PC-3 (cell line): ENCODE results near the gene DNAH7. TPM values are rescaled to one million over a fixed set of nuclear protein-coding genes. Genes with fewer than 3 reads are reported as not detected.

Experiments
- ATAC-seq: fragments of 200-7000 bp; cut with Tn5 transposase; 2 replicates; pipeline ENCODE4 v1.9.1; 2020; ENCODE audit warnings: mild to moderate bottlenecking, moderate library complexity
- BruUV-seq: library from RNA; stranded (reverse); fragments of 400-500 nt; replicated peaks from 2 replicates; lab custom pipeline; 2021; lab: Mats Ljungman, UMichigan
- CTCF ChIA-PET: fragments of 300-600 bp; sonication (Branson Sonifier 250); formaldehyde crosslinking; loops from one replicate; lab custom pipeline; 2022; ENCODE audit warnings: antibody characterized with exemption; lab: Charles Lee
- POLR2A ChIA-PET: fragments of 300-600 bp; sonication (Branson Sonifier 250); formaldehyde crosslinking; loops from one replicate; lab custom pipeline; 2022; ENCODE audit warnings: antibody characterized with exemption; ENCODE audit not compliant: unreplicated experiment; lab: Charles Lee
- DNase-seq: peaks from one replicate; pipeline ENCODE4 v3.0.0-alpha.2; 2015
- H2AFZ ChIP-seq: fragments of 300-600 bp; sonication (generic); 2 replicates; pipeline ENCODE4 v1.6.0; 2016; ENCODE audit warnings: antibody characterized with exemption, low read length
- H3F3A ChIP-seq: fragments of 300-600 bp; sonication (generic); one replicate; pipeline ENCODE4 v1.6.0; 2017; ENCODE audit warnings: antibody characterized with exemption, low read length, control low read depth, mild to moderate bottlenecking; ENCODE audit not compliant: unreplicated experiment
- H3K27ac ChIP-seq: fragments of 300-600 bp; sonication (generic); 2 replicates; pipeline ENCODE4 v1.5.1; 2016; ENCODE audit warnings: mild to moderate bottlenecking, low read length
- H3K27me3 ChIP-seq: fragments of 300-600 bp; sonication (generic); 2 replicates; pipeline ENCODE4 v1.6.1; 2016; ENCODE audit warnings: low read length, mixed read lengths
- H3K36me3 ChIP-seq: fragments of 300-600 bp; sonication (generic); 2 replicates; pipeline ENCODE4 v1.6.1; 2016; ENCODE audit warnings: low read depth, mixed run types, low read length, mixed read lengths
- H3K4me1 ChIP-seq: fragments of 300-600 bp; sonication (generic); 2 replicates; pipeline ENCODE4 v1.5.1; 2016; ENCODE audit warnings: low read length; ENCODE audit not compliant: insufficient read depth
- H3K4me2 ChIP-seq: fragments of 300-600 bp; sonication (generic); 2 replicates; pipeline ENCODE4 v1.6.0; 2016; ENCODE audit warnings: low read length
- H3K4me3 ChIP-seq: fragments of 300-600 bp; sonication (generic); 2 replicates; pipeline ENCODE4 v1.5.1; 2016; ENCODE audit warnings: mild to moderate bottlenecking, low read length, mixed read lengths
- H3K79me2 ChIP-seq: fragments of 300-600 bp; sonication (generic); 2 replicates; pipeline ENCODE4 v1.6.1; 2017; ENCODE audit warnings: low read length, mixed read lengths
- H3K9ac ChIP-seq: fragments of 300-600 bp; sonication (generic); 2 replicates; pipeline ENCODE4 v1.6.0; 2016; ENCODE audit warnings: mild to moderate bottlenecking, low read length
- H3K9me2 ChIP-seq: fragments of 300-600 bp; sonication (generic); replicated peaks from 2 replicates; pipeline ENCODE4 v1.6.1; 2016; ENCODE audit warnings: mixed run types, low read length, mixed read lengths
- H3K9me3 ChIP-seq: fragments of 300-600 bp; sonication (generic); 2 replicates; pipeline ENCODE4 v1.6.1; 2016; ENCODE audit warnings: low read length, mixed read lengths
- H4K20me1 ChIP-seq: fragments of 300-600 bp; sonication (generic); 2 replicates; pipeline ENCODE4 v1.6.1; 2016; ENCODE audit warnings: low read length, mixed read lengths
- EZH2 ChIP-seq: fragments of 300-600 bp; sonication (generic); IDR thresholded peaks from one replicate; pipeline ENCODE4 v1.6.1; 2017; ENCODE audit warnings: antibody characterized with exemption, mild to moderate bottlenecking, low read length; ENCODE audit not compliant: unreplicated experiment
- EZH2phosphoT487 ChIP-seq: fragments of 300-600 bp; sonication (generic); IDR thresholded peaks from 2 replicates; pipeline ENCODE4 v1.6.1; 2018; ENCODE audit warnings: mild to moderate bottlenecking, antibody characterized with exemption, low read length, borderline replicate concordance
- intact Hi-C: fragments of 100-400 bp; cut with micrococcal nuclease; formaldehyde crosslinking; loops from 2 replicates; pipeline ENCODE4 v1.9.0; 2023
- total RNA-seq: library from RNA; depleted of rRNA; stranded (reverse); fragments of >200 nt; gene quantifications from 2 replicates; pipeline ENCODE4 v1.2.3, GENCODE V29; 2014
- TF ChIP-seq, protein P1 (sequence below): fragments of 300-600 bp; sonication (generic); conservative IDR thresholded peaks from 2 replicates; pipeline ENCODE4 v1.5.1; 2017; ENCODE audit warnings: antibody characterized with exemption, low read depth, mild to moderate bottlenecking, low read length

The DNAH7 gene
- total RNA-seq, 1 experiment from 2014 or later: 1.9 TPM

GRCh38 chr2:195998070-195998469, 70.6 kb downstream of the DNAH7 start:
- ChIA-PET CTCF (no interaction called here), POLR2A (no interaction called here)
- no peak for ATAC-seq
- Histone ChIP-seq H3K9me3 (no peaks in the 10 kb centered on the region), H3K4me2 (no peak overlapping the region), H3K9ac (no peak overlapping the region), H3K4me3 (no peak overlapping the region), H2AFZ (no peak overlapping the region), H3K27ac (no peak overlapping the region), H3K4me1 (no peaks in the 10 kb centered on the region), H4K20me1 (no peaks in the 10 kb centered on the region), H3K79me2 (no peaks in the 10 kb centered on the region), H3K9me2 (no peaks in the 10 kb centered on the region), H3F3A (no peaks in the 10 kb centered on the region), H3K27me3 (no peaks in the 10 kb centered on the region), H3K36me3 (no peaks in the 10 kb centered on the region)
- TF ChIP-seq, protein P1, sequence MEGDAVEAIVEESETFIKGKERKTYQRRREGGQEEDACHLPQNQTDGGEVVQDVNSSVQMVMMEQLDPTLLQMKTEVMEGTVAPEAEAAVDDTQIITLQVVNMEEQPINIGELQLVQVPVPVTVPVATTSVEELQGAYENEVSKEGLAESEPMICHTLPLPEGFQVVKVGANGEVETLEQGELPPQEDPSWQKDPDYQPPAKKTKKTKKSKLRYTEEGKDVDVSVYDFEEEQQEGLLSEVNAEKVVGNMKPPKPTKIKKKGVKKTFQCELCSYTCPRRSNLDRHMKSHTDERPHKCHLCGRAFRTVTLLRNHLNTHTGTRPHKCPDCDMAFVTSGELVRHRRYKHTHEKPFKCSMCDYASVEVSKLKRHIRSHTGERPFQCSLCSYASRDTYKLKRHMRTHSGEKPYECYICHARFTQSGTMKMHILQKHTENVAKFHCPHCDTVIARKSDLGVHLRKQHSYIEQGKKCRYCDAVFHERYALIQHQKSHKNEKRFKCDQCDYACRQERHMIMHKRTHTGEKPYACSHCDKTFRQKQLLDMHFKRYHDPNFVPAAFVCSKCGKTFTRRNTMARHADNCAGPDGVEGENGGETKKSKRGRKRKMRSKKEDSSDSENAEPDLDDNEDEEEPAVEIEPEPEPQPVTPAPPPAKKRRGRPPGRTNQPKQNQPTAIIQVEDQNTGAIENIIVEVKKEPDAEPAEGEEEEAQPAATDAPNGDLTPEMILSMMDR: no peak
- TF ChIP-seq EZH2phosphoT487 (no peak), EZH2 (no peak)
- no peak for DNase-seq
- BruUV-seq: no TSS peak
- intact Hi-C loops: no loop called here

DNA sequence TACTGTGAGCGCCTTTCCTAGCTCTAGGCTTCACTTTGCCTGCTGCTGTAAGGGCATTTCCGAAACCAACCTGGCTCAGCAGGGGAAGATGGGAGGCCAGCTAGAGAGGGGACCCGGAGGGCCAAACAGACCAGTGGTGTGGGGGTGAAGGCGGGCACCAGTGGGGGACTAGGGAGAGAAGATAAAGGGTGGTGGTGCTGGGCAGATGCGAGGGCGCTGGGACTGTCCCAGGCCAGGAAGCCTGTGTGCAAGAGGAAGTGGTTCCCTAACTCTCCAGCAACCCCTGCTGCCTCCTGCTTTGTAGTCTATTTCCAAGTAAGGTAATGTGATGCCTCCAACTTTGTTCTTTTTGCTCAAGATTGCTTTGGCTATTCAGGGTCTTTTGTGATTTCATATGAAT, 73.1 kb downstream of the DNAH7 start:
- H3K4me2 ChIP-seq: no peak overlapping the region
- no peak overlapping the region for H3K4me3 ChIP-seq
- no peaks in the 10 kb centered on the region for H3F3A ChIP-seq
- H3K36me3 ChIP-seq: no peaks in the 10 kb centered on the region
- intact Hi-C loops: no loop called here
- no peak overlapping the region for H3K9ac ChIP-seq
- no peak for TF ChIP-seq EZH2
- TF ChIP-seq, protein P1: no peak
- TF ChIP-seq EZH2phosphoT487: no peak
- no peaks in the 10 kb centered on the region for H3K79me2 ChIP-seq
- H3K9me2 ChIP-seq: no peaks in the 10 kb centered on the region
- ChIA-PET CTCF (no interaction called here), POLR2A (no interaction called here)
- BruUV-seq: no TSS peak
- H3K4me1 ChIP-seq: no peaks in the 10 kb centered on the region
- no peak overlapping the region for H2AFZ ChIP-seq
- ATAC-seq: no peak
- H3K27me3 ChIP-seq: no peaks in the 10 kb centered on the region
- H4K20me1 ChIP-seq: no peaks in the 10 kb centered on the region
- no peaks in the 10 kb centered on the region for H3K9me3 ChIP-seq
- DNase-seq: no peak
- no peak overlapping the region for H3K27ac ChIP-seq

- BruUV-seq: no TSS peak
- CTCF ChIA-PET: no interaction called here
- no peak for TF ChIP-seq EZH2phosphoT487
- TF ChIP-seq EZH2: no peak
- TF ChIP-seq, protein P1: no peak
- DNase-seq: no peak
- intact Hi-C loops: no loop called here
- H4K20me1 ChIP-seq: no peaks in the 10 kb centered on the region
- no peaks in the 10 kb centered on the region for H3K4me1 ChIP-seq
- no peaks in the 10 kb centered on the region for H3K9me2 ChIP-seq
- H3K9me3 ChIP-seq: no peaks in the 10 kb centered on the region
- H3K9ac ChIP-seq: no peak overlapping the region
- POLR2A ChIA-PET: no interaction called here
- H3K27ac ChIP-seq: no peak overlapping the region
- H3K27me3 ChIP-seq: no peaks in the 10 kb centered on the region
- no peaks in the 10 kb centered on the region for H3K79me2 ChIP-seq
- H3K4me2 ChIP-seq: no peak overlapping the region
- no peak overlapping the region for H2AFZ ChIP-seq
- no peaks in the 10 kb centered on the region for H3K36me3 ChIP-seq
- no peak overlapping the region for H3K4me3 ChIP-seq
- ATAC-seq: no peak
- no peaks in the 10 kb centered on the region for H3F3A ChIP-seq
Measured at GRCh38 chr2:195993623-195994022, 75.0 kb downstream of the DNAH7 start.
